Stomach (tissue), 9 donors: ENCODE data around the gene WDR18. TPM values are rescaled to one million over a fixed set of nuclear protein-coding genes. Genes with fewer than 3 reads are reported as not detected.
A peak's percentile ranks its signal among the peaks of the same experiment; 100 is the strongest.

Experiments
- DNase-seq, 2 donors: peaks; one replicate each; pipeline versions ENCODE4 v3.0.0 to v3.0.0-alpha.2; 2013 to 2019
- H3K27ac ChIP-seq, 5 donors: fragments of 200-600 bp in 4 of 5; sonication (generic) in 4 of 5; one replicate each; pipeline ENCODE4 v1.5.1; 2013 to 2019; ENCODE audit warnings: mild to moderate bottlenecking in 1 of 5, moderate library complexity in 1 of 5
- H3K27me3 ChIP-seq, 3 donors: fragments of 200-600 bp; sonication (generic); one replicate each; pipeline ENCODE4 v1.5.1; 2017 to 2019; ENCODE audit warnings: mixed run types in 1 of 3
- H3K36me3 ChIP-seq, 4 donors: fragments of 200-600 bp; sonication (generic); 1 replicate in 3 of 4; 2 replicates in 1 of 4; pipeline ENCODE4 v1.5.1; 2016 to 2019
- H3K4me1 ChIP-seq, 4 donors: fragments of 200-600 bp; sonication (generic); one replicate each; pipeline ENCODE4 v1.5.1; 2016 to 2019
- H3K4me3 ChIP-seq, 4 donors: fragments of 200-600 bp; sonication (generic) in 3 of 4; one replicate each; pipeline ENCODE4 v1.5.1; 2016 to 2019; ENCODE audit warnings: mild to moderate bottlenecking in 1 of 4
- H3K9me3 ChIP-seq, 4 donors: fragments of 200-600 bp; sonication (generic); one replicate each; pipeline ENCODE4 v1.5.1; 2016 to 2019
- CTCF ChIP-seq, 7 experiments: fragments of 450-650 bp in 4 of 7; fragments of 200-600 bp in 3 of 7; sonication (generic) in 3 of 7; IDR thresholded peaks; one replicate each; pipeline ENCODE4 v1.5.1; 2016 to 2019; ENCODE audit warnings: antibody characterized with exemption in 7 of 7, control low read depth in 2 of 7, mild to moderate bottlenecking in 1 of 7
- EP300 ChIP-seq: sonication (generic); formaldehyde crosslinking; IDR thresholded peaks from one replicate; pipeline ENCODE4 v1.6.1; 2017; ENCODE audit warnings: antibody characterized with exemption
- POLR2A ChIP-seq, 4 donors: fragments of 450-650 bp; IDR thresholded peaks; one replicate each; pipeline ENCODE4 v1.6.1; 2016; ENCODE audit warnings: antibody characterized with exemption in 4 of 4, control low read depth in 2 of 4, mild to moderate bottlenecking in 1 of 4, moderate library complexity in 1 of 4
- POLR2AphosphoS5 ChIP-seq, 3 donors: sonication (generic); formaldehyde crosslinking; IDR thresholded peaks; one replicate each; pipeline ENCODE4 v1.6.1; 2016; ENCODE audit warnings: antibody characterized with exemption in 3 of 3
- WGBS, 5 donors: extraction: QIAGEN DNeasy Blood & Tissue Kit in 3 of 5; methylation state at CpG; one replicate each; pipeline versions ENCODE4 v1.1.5 to v1.1.7; 2013 to 2018; 5-methylcytosine and 5-hydroxymethylcytosine counted together
- intact Hi-C: fragments of 100-400 bp; cut with DNase I; formaldehyde crosslinking; loops from one replicate; pipeline ENCODE4 v1.15.1; 2023; ENCODE audit warnings: low total_unique reads
- polyA plus RNA-seq, 3 donors: library from polyadenylated mRNA; stranded (reverse); fragments of 200-250 nt; gene quantifications; one replicate each; pipeline ENCODE4 v1.2.3, GENCODE V29; 2013
- total RNA-seq, 5 donors: library from RNA; depleted of rRNA; stranded (reverse); fragments of >200 nt; gene quantifications; one replicate each; pipeline versions ENCODE4 v1.1.0 to v1.2.3, GENCODE V29; 2014 to 2016
- donor health status: healthy with polysubstance abuse.
- donor health status: Bipolar disorder and iron deficiency.
- donor health status: healthy.

The WDR18 gene
- total and polyA plus RNA-seq, 8 donors: 19.1 to 410 (median 60.6) TPM

- peak overlapping the region in 1 of 4 donors; percentile 4 for H3K4me3 ChIP-seq
- no peak overlapping the region for H3K27ac ChIP-seq
- peaks cover 36 to 55% (median 52%) of the 10 kb centered on the region in 4 donors for H3K36me3 ChIP-seq
- intact Hi-C loops: no loop called here
- no peak for TF ChIP-seq POLR2AphosphoS5 (IDR thresholded peaks at IDR 0.05)
- TF ChIP-seq POLR2A (IDR thresholded peaks at IDR 0.05): no peak
- TF ChIP-seq EP300: no peak
- no peak for TF ChIP-seq CTCF (IDR thresholded peaks at IDR 0.05)
- H3K4me1 ChIP-seq: peaks cover 49 to 69% (median 60%) of the 10 kb centered on the region in 4 donors
- H3K27me3 ChIP-seq: no peaks in the 10 kb centered on the region
- WGBS, 5 donors: 81 to 86% (median 84%) methylated on average over 8 to 29 of the region's 29 CpGs
- DNase-seq: no peak
- no peaks in the 10 kb centered on the region for H3K9me3 ChIP-seq
Observed at GRCh38 chr19:1015061-1015781, 31.1 kb downstream of the WDR18 start.

- Histone ChIP-seq H3K27ac (peak overlapping the region in 3 of 5 donors; percentile 53 to 99 (median 96)), H3K4me1 (peaks cover 49 to 72% (median 63%) of the 10 kb centered on the region in 4 donors), H3K36me3 (peaks cover 28 to 47% (median 45%) of the 10 kb centered on the region in 4 donors), H3K9me3 (no peaks in the 10 kb centered on the region), H3K4me3 (peak overlapping the region in 1 of 4 donors; percentile 32), H3K27me3 (no peaks in the 10 kb centered on the region)
- TF ChIP-seq CTCF (IDR thresholded peaks at IDR 0.05) (no peak), POLR2AphosphoS5 (IDR thresholded peaks at IDR 0.05) (no peak), POLR2A (IDR thresholded peaks at IDR 0.05) (no peak), EP300 (no peak)
- no peak for DNase-seq
- 62 to 72% (median 69%) methylated on average over 16 to 31 of the region's 31 CpGs for WGBS, 5 donors
- intact Hi-C loops: no loop called here
Observed at GRCh38 chr19:1015782-1016646, 31.9 kb downstream of the WDR18 start.

GRCh38 chr19:1016647-1017114 is 32.5 kb downstream of the WDR18 start:
- 33 to 40% (median 36%) methylated on average over 6 to 12 of the region's 12 CpGs for WGBS, 5 donors
- Histone ChIP-seq H3K4me3 (peak overlapping the region in 3 of 4 donors; percentile 2 to 32 (median 3)), H3K4me1 (peaks cover 49 to 74% (median 64%) of the 10 kb centered on the region in 4 donors), H3K27ac (peak overlapping the region; percentile 34 to 99 (median 57)), H3K9me3 (no peaks in the 10 kb centered on the region), H3K36me3 (peaks cover 21 to 40% (median 38%) of the 10 kb centered on the region in 4 donors), H3K27me3 (no peaks in the 10 kb centered on the region)
- TF ChIP-seq POLR2A (IDR thresholded peaks at IDR 0.05): no peak
- TF ChIP-seq CTCF (IDR thresholded peaks at IDR 0.05): no peak
- no peak for DNase-seq
- intact Hi-C loops: no loop called here
